Loucy (cell line): ENCODE data around the gene KRTAP12-4.
"Not testable (repeated sequence)": the region's sequence is repeated elsewhere in the genome, so short reads cannot be mapped to it uniquely, and the experiment has no call there.

Experiments used
- H2AFZ ChIP-seq: fragments of 200-600 bp; sonication (generic); 2 replicates; pipeline ENCODE4 v1.6.0; 2016; ENCODE audit warnings: antibody characterized with exemption, mild to moderate bottlenecking, low read length, moderate library complexity
- H3F3A ChIP-seq: fragments of 200-600 bp; 2 replicates; pipeline ENCODE4 v1.6.0; 2016; ENCODE audit warnings: antibody characterized with exemption, low read depth, mild to moderate bottlenecking
- H3K27me3 ChIP-seq: fragments of 200-600 bp; sonication (generic); 2 replicates; pipeline ENCODE4 v1.6.1; 2014; ENCODE audit warnings: low read length, mild to moderate bottlenecking; ENCODE audit not compliant: insufficient read depth, poor library complexity, severe bottlenecking
- H3K36me3 ChIP-seq: fragments of 200-600 bp; sonication (generic); 2 replicates; pipeline ENCODE4 v1.6.1; 2016; ENCODE audit warnings: low read length; ENCODE audit not compliant: insufficient read depth
- H3K4me1 ChIP-seq: fragments of 200-600 bp; sonication (generic); 2 replicates; pipeline ENCODE4 v1.5.1; 2014; ENCODE audit warnings: low read length, mild to moderate bottlenecking; ENCODE audit not compliant: insufficient read depth, poor library complexity, severe bottlenecking
- H3K4me2 ChIP-seq: fragments of 200-600 bp; sonication (generic); 2 replicates; pipeline ENCODE4 v1.6.0; 2014; ENCODE audit warnings: antibody characterized with exemption, low read length, low read depth, mild to moderate bottlenecking; ENCODE audit not compliant: poor library complexity, severe bottlenecking
- H3K4me3 ChIP-seq: fragments of 200-600 bp; sonication (generic); 2 replicates; pipeline ENCODE4 v1.5.1; 2014; ENCODE audit warnings: low read length, mild to moderate bottlenecking, mixed read lengths; ENCODE audit not compliant: poor library complexity, severe bottlenecking
- H3K79me2 ChIP-seq: fragments of 200-600 bp; sonication (generic); 2 replicates; pipeline ENCODE4 v1.6.1; 2014; ENCODE audit warnings: low read length; ENCODE audit not compliant: insufficient read depth
- H3K9ac ChIP-seq: fragments of 200-600 bp; sonication (generic); 2 replicates; pipeline ENCODE4 v1.6.0; 2014; ENCODE audit warnings: mild to moderate bottlenecking, low read depth, low read length, moderate library complexity; ENCODE audit not compliant: poor library complexity, severe bottlenecking
- H3K9me2 ChIP-seq: fragments of 200-600 bp; sonication (generic); replicated peaks from 2 replicates; pipeline ENCODE4 v1.6.1; 2016; ENCODE audit warnings: low read depth, low read length, mixed read lengths
- H3K9me3 ChIP-seq: fragments of 200-600 bp; sonication (generic); 2 replicates; pipeline ENCODE4 v1.6.1; 2014; ENCODE audit warnings: mild to moderate bottlenecking, antibody characterized with exemption, low read length, low read depth; ENCODE audit not compliant: insufficient read depth
- H4K20me1 ChIP-seq: fragments of 200-600 bp; sonication (generic); 2 replicates; pipeline ENCODE4 v1.6.0; 2014; ENCODE audit warnings: antibody characterized with exemption, low read length, mild to moderate bottlenecking; ENCODE audit not compliant: insufficient read depth, poor library complexity, severe bottlenecking
- EZH2phosphoT487 ChIP-seq: fragments of 200-600 bp; IDR thresholded peaks from 2 replicates; pipeline ENCODE4 v1.6.1; 2018; ENCODE audit warnings: antibody characterized with exemption, mild to moderate bottlenecking, moderate library complexity, borderline replicate concordance
- TF ChIP-seq, protein P1 (sequence below): fragments of 200-600 bp; sonication (generic); conservative IDR thresholded peaks from 2 replicates; pipeline ENCODE4 v1.5.1; 2014; ENCODE audit warnings: mild to moderate bottlenecking, antibody characterized with exemption, low read length

Gene KRTAP12-4

GRCh38 chr21:44666401-44667320, 12.2 kb upstream of the KRTAP12-4 start, which contains the start of gene KRTAP12-2:
Gene KRTAP12-2 (minus strand): TSS chr21:44666927. CDS start chr21:44666886, 41 bp downstream.
- H3K9me3 ChIP-seq, result peaks cover 5% of the 10 kb centered on the region; the same call in 1 of the 2 replicates
- TF ChIP-seq, protein P1, sequence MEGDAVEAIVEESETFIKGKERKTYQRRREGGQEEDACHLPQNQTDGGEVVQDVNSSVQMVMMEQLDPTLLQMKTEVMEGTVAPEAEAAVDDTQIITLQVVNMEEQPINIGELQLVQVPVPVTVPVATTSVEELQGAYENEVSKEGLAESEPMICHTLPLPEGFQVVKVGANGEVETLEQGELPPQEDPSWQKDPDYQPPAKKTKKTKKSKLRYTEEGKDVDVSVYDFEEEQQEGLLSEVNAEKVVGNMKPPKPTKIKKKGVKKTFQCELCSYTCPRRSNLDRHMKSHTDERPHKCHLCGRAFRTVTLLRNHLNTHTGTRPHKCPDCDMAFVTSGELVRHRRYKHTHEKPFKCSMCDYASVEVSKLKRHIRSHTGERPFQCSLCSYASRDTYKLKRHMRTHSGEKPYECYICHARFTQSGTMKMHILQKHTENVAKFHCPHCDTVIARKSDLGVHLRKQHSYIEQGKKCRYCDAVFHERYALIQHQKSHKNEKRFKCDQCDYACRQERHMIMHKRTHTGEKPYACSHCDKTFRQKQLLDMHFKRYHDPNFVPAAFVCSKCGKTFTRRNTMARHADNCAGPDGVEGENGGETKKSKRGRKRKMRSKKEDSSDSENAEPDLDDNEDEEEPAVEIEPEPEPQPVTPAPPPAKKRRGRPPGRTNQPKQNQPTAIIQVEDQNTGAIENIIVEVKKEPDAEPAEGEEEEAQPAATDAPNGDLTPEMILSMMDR, result no peak

GRCh38 chr21:44664691-44665090, 10.2 kb upstream of the KRTAP12-4 start:
- Histone ChIP-seq H3K9me3 (peaks cover 3% of the 10 kb centered on the region; the same call in 1 of the 2 replicates), H3K9me2 (no peaks in the 10 kb centered on the region), H3K4me1 (no peaks in the 10 kb centered on the region), H2AFZ (no peak overlapping the region), H3F3A (no peaks in the 10 kb centered on the region), H3K79me2 (no peaks in the 10 kb centered on the region), H3K4me2 (no peak overlapping the region), H3K4me3 (no peak overlapping the region), H3K9ac (no peak overlapping the region), H3K36me3 (no peaks in the 10 kb centered on the region), H3K27me3 (no peaks in the 10 kb centered on the region), H4K20me1 (no peaks in the 10 kb centered on the region)
- TF ChIP-seq EZH2phosphoT487, result no peak
- TF ChIP-seq, protein P1, result no peak

More at GRCh38 chr21:44666401-44667320, 12.2 kb upstream of the KRTAP12-4 start, which contains the start of gene KRTAP12-2:
- no peaks in the 10 kb centered on the region for H3K27me3 ChIP-seq
- no peak within 1 kb of the TSS for H2AFZ ChIP-seq
- H3K36me3 ChIP-seq, result no peaks in the 10 kb centered on the region
- no peaks in the 10 kb centered on the region for H3K4me1 ChIP-seq
- no peaks in the 10 kb centered on the region for H4K20me1 ChIP-seq
- H3K79me2 ChIP-seq, result no peaks in the 10 kb centered on the region
- no peak within 1 kb of the TSS for H3K4me3 ChIP-seq
- no peak within 1 kb of the TSS for H3K4me2 ChIP-seq
- H3K9me2 ChIP-seq, result no peaks in the 10 kb centered on the region
- no peak within 1 kb of the TSS for H3K9ac ChIP-seq
- no peaks in the 10 kb centered on the region for H3F3A ChIP-seq

- not testable (repeated sequence) for H3K9me2 ChIP-seq, H3K4me3 ChIP-seq, H3K4me2 ChIP-seq, H3K9ac ChIP-seq, H2AFZ ChIP-seq, H3K9me3 ChIP-seq, H4K20me1 ChIP-seq, H3F3A ChIP-seq, H3K27me3 ChIP-seq, H3K36me3 ChIP-seq, H3K4me1 ChIP-seq, H3K79me2 ChIP-seq
Observed at GRCh38 chr21:44661567-44661966, 7.1 kb upstream of the KRTAP12-4 start.
